HuH-7 (cell line): ENCODE measurements around the gene FOXE3.
A peak's percentile ranks its signal among the peaks of the same experiment; 100 is the strongest.

Source experiments
- DNase-seq: peaks from one replicate; pipeline ENCODE4 v3.0.0; 2011; ENCODE audit warnings: low spot score

FOXE3 gene

GRCh38 chr1:47415728-47416318 is at the start of gene FOXE3:
Gene FOXE3, plus strand, starts transcription at chr1:47416285. Its CDS starts 31 bp downstream, at chr1:47416316.
- DNase-seq, result no peak

GRCh38 chr1:47367651-47368050 is 48.4 kb upstream of the FOXE3 start:
- no peak for DNase-seq

- DNase-seq, result no peak
These were observed 45.0 kb upstream of the FOXE3 start for GRCh38 chr1:47371016-47371517.

DNA sequence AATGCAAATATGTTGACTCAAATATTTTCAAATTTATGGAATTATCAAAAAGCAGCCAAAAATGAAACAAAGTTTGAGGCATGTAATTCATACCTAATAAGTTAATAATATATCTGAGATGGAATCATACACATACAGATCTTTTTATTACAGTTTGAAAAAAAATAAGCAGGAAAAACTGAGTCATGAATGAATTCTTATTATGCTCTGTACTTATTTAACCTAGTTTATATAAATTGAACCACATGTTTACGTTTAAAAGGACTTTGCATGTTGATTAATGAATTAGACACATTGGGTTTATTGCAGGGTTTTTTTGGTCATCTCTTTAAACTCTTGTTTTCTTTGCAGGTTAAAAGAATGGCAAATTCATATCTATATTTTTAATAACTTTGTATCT is 41.6 kb upstream of the FOXE3 start:
- no peak for DNase-seq

DNA sequence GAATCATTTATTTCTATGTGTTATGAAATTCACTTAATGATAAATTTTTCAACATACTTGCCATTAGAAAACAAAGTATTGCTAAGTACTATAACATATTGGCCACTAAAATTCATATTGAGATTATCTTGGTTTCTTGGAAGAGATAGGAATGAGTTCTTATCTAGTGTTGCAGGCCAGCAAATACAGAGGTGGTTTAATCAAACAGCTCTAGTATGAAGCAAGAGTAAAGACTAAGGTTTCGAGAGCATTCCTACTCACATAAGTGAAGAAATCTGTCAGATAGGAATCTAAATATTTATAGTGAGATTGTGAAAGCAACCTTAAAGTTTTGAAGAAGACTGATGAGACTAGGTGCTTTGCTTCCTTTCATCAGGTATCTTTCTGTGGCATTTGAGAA is 37.9 kb upstream of the FOXE3 start:
- peak; percentile 32 for DNase-seq

DNA sequence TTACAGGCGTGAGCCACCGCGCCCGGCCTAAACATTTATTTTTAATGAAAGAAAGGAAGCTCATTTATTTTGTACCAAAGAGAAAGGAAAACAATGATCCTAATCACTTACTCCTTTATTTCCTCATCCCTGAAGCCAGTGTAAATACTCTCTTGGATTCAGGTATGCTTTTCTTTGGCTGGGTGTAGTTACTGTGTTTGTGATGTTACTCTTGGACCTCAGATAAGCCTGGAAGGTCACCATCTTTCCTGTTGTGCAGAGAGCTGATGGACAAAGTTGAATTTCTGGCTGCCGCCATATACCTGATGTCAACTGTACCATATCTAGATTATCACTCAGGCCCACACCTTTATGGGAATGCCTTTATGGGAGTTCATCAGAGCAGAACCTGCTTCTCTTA is 35.4 kb upstream of the FOXE3 start:
- peak; percentile 22 for DNase-seq

DNA sequence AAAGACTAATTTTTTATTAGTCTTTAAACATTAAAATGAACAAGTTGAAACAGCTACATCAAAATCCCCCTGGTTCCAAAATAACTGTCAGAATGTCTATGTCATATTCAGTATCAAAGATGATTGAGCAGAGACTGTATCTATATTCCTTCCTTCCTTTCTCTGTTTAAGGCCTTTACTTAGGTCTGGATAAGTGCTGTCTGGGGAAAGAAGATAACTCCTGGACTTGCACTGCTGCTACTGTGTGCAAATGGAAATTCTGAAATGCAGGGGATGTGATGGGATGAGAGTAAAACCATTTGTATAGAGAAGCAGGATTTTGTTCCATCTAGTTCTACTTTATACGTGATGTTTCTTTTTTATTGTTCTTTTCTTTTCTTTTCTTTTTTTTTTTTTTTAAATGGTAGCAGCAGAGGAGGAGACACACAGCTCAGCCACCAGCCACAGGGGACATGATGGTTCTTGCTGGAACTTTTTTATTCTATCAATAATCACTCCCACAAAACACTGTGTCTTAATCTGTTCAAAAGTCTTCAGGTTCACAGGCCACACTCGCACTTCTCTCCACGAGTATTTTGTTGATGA is 33.6 kb upstream of the FOXE3 start:
- no peak for DNase-seq

DNA sequence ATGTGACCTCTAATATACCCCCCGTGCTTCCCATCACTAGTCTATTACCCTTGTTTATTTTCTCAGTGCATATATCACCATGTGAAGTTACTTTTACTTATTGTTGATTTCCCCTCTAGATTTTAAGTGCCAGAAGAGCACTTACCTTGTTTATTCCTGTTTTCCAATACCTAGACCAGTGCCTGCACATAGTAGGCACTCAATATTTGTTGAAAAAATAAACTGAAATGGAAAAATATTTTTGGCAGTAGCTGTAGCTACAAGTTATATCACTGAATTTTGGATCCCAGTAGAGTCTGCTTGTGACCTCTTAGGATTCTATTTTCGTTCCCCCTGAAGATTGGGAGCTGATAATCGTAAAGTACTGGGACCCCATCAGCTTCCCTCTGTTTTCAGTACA is 32.0 kb upstream of the FOXE3 start:
- DNase-seq, result no peak

DNA sequence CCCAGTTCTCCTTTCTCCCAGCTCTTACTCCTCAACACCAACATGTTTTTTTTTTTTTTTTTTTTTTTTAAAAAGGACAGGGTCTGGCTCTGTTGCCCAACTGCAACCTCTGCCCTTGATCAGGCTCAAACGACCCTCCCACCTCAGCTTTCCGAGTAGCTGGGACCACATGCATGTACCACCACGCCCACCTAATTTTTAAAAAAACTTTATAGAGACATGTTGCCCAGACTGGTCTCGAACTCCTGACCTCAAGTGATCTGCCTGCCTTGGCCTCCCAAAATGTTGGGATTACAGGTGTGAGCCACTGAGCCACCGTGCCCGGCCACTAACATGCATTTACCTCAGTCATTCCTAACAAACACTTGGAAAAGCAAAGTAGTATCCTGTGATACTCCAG is 31.1 kb upstream of the FOXE3 start:
- no peak for DNase-seq

DNA sequence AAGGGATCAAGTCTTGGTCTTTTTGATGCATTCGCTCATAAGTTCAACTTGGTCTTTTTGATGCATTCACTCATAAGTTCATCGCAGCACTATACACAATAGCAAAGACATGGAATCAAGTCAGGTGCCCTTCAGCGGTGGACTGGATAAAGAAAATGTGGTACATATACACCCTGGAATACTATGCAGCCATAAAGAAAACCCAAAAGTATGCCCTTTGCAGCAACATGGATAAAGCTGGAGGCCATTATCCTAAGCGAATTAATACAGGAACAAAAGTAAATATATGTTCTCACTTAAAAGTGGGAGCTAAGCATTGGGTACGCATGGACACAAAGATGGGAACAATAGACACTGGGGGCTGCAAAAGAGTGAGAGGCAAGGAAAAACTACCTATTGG is 29.8 kb upstream of the FOXE3 start:
- DNase-seq, result no peak

DNA sequence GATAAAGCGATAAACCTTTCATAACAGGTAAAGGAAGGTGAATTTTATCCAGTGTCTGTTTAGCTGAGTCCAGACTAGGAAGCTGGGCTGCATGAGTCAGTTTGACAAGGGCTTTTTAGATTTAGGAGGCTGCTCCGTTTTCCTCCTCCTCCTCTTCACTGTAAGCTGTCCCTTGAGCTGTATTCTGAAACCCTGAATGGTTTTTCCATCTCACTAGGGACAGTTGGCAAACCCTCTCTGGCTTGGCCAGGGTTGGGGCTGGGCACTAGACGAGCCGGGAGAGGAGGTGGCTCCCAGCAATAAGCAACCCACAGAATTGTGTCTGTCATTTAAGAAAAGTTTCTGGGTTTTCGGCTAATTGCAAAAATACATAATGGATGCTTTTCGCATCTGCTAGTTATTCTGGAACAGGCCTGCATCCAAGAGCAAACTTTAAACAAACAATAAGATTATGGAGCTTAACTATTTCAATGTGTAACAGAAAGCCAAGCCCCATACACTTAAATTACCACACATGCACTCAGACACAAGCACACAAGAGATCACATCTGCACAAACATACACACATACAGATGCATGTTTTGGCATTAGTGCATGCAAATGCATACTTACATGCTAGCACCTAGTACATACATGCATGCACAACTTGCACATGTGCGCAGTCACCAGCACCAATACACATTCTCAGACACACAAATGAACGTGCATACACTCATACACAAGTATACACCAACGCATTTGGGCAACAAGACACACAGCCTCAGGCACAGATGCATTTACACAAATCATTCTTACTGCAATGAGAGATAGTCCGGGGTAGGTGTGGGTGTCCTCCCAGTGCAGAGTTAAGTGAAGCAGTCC is 27.8 kb upstream of the FOXE3 start:
- DNase-seq, result no peak

DNA sequence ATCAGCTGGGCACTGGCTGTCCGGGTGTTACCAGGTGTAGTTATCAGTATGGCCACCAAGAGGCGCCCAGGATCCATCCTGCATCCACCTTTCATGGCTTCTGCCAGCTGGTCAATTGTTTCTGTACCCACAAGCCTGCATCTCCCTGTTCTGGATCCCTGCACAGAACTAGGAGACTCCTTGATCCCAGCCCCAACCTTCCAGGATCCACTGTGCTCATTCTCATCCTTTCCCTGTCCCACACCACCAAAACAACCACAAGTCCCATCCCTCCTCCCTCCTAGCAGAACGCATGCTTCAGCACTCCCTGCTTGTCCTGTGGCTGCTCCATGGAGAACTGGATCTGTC is 27.2 kb upstream of the FOXE3 start:
- peak; percentile 74 for DNase-seq

- no peak for DNase-seq
These were observed 26.4 kb upstream of the FOXE3 start for GRCh38 chr1:47389731-47390130.

GRCh38 chr1:47390843-47391242 is 25.2 kb upstream of the FOXE3 start:
- DNase-seq, result peak; percentile 51

- DNase-seq, result no peak
These were observed 22.9 kb upstream of the FOXE3 start for GRCh38 chr1:47393141-47393540.

- DNase-seq, result no peak
These were observed 20.7 kb upstream of the FOXE3 start for GRCh38 chr1:47395433-47395832.

DNA sequence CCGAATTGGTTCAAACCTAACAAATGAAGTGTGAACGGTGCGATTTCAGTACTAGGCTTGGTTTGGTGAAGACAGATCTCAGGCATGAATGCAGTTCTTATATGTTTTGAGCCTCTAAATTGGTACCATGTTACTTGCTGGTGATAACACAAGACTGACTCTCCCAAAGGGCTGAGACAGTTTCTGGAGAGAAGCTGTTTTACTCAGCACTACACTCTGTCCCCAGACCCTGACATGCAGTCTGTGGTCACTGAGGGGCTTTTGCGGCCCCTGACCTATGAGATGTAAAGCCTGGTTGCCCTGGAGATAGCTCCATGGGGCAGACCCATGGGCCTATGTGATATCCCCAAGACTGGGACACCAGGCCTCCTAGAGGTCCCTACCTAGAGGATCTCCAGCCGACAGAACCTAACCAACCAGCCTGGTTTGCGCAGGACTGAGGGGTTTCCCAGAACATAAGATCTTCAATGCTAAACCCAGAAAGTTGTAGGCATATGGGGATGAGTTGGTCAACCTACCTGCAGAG is 19.4 kb upstream of the FOXE3 start:
- DNase-seq, result no peak

DNA sequence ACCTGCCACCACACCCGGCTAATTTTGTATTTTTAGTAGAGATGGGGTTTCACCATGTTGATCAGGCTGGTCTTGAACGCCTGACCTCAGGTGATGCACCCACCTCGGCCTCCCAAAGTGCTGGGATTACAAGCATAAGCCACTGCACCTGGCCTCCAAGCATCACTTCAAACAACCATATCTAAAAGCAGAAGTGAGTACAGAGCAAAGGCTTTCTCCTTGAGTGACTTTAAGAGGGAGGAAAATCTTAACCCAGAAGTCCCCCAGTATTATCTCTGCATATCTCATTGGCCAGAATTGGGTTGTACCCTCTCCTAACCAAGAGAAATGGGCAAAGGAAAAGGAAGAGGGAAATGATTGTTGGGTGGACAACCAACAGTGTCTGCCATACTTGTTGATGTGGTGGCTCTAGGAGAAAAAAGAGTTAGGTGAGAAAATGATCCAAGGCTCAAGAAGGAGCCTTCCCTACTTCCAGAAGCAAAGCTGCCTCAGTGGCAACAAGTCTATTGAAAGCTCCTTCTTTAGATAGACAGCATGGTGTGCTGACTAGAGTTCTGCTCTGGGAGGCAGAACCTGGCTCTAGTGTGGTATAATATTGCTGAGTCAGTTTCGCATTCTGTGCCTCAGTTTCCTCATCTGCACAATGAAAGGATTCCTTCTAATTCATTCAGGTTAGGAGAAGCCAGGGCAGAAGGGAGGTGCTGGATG is 16.8 kb upstream of the FOXE3 start:
- no peak for DNase-seq

GRCh38 chr1:47399846-47400155 is 16.3 kb upstream of the FOXE3 start:
- no peak for DNase-seq

DNA sequence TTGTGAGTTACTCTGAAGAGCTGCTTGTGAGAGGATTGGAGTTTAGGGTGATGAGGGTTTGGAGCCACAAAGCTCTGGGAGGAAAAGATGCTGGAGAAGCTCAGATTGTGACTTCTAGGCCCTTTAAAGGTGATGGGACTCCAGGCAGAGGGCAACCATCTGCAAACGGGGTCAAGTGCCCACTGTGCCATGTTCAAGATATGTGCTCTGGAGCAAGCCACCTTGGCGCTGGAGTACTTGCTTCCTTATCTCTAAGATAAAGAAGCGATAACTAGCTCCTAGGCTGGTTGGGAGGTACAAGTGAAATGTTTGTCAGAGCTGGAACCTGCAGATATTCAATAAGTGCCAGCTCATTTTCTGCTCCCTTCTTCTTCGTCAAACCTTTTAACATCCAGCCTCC is 14.3 kb upstream of the FOXE3 start:
- no peak for DNase-seq

- DNase-seq, result no peak
These were observed 13.5 kb upstream of the FOXE3 start for GRCh38 chr1:47402591-47402990.

- DNase-seq, result no peak
These were observed 12.7 kb upstream of the FOXE3 start for GRCh38 chr1:47403321-47403910.
